Epithelial cell of umbilical artery (primary cell): ENCODE results near the gene HOMER3. TPM values are rescaled to one million over a fixed set of nuclear protein-coding genes. Genes with fewer than 3 reads are reported as not detected.

ENCODE experiments used
- total RNA-seq: library from RNA; depleted of rRNA; stranded (reverse); fragments of >200 nt; gene quantifications from 2 replicates; pipeline ENCODE4 v1.2.3, GENCODE V29; 2014

Gene HOMER3
- total RNA-seq, result 101 and 165 TPM in 2 replicates

DNA sequence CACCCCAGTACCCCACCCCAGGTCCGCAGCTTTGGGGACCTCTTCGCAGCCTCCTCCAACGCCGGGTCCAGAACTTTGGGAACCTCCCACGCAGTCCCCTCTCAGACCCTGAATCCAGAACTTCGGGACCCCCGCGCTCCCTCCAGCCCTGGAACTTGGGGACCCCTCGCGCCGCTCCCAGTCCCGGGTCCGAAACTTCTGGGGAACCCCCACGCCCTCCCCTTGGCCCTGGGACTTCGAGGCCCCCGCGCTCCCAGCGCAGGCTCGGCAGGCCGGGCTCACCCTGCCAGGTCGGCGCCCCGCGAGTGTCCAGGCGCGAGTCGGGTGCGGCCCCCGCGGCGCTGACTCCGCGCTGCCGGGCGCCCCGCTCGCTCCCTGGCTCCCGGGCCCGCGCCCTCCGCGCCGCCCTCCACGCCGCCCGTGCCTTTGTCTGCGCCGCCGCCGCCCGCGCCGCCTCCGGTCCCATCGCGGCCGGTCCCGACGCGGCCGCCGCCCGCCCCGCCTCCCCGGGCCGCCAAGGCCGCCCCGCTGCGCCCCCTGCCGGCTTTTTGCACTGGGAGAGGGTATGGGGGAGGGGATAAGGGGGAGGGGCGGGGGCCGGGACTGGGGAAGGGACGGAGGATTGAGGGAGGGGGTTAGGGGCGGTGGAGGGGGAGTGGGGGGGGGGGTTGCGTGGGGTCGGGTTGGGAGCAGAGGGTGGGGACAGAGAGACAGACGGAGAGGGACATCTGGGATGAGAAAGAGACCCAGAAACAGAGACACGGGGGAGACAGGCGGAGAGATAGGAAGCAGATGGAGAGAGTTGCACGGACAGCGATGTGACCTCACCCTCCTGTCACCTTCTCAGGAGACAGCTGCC is at the start of gene HOMER3:
HOMER3 (minus strand) TSS at position 449 of the 859 bp plus-strand sequence. CDS start 2,235 bp downstream, outside the sequence.

GRCh38 chr19:18919086-18919899 is 21.7 kb downstream of the HOMER3 start, which contains the start of the genes COPE and DDX49:
Gene COPE, minus strand, starts transcription at chr19:18919387. Its CDS starts 39 bp downstream, at chr19:18919348.
Gene DDX49, plus strand, starts transcription at chr19:18919715. Its CDS starts 27 bp downstream, at chr19:18919742.

DNA sequence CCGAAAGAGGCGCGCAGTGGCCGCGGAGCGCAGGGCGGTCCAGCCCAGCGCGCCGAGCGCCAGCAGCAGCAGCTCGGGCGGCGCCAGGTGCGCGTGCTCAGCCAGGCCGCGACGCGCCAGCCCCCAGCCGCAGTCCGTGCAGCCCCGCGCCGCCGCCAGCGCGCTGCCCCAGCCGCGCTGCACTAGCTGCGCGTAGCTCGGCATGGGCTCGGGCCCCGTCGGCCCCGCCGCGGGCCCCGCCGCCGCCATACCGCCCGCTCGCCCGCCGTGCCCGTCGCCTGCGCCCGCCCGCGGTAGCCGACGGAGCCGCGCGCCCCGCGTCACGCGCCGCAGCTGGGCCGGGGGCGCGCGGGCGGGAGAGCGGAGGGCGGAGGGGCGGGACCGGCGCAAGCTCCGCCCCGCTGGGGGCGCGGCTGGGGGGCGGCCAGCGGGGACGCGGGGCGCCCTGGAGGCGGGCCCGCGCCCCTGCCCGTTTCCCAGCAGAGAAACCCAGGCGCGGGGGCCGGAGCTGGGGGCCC is 45.1 kb downstream of the HOMER3 start, which contains the start of gene CERS1:
CERS1 (minus strand) TSS at position 335 of the 518 bp plus-strand sequence; CDS start at position 249, 86 bp downstream.

Other genes starting within 250 kb of the HOMER3 start
- gene COMP, start 149.9 kb downstream of the HOMER3 start, total RNA-seq, result not detected in 2 replicates
- gene UPF1, start 109.3 kb downstream of the HOMER3 start, total RNA-seq, result 70.2 and 88.9 TPM in 2 replicates
- 2.0 and 5.8 TPM in 2 replicates for gene CERS1, start 45.1 kb downstream of the HOMER3 start, total RNA-seq
- gene COPE, start 21.8 kb downstream of the HOMER3 start, total RNA-seq, result 231 and 262 TPM in 2 replicates
- gene DDX49, start 21.5 kb downstream of the HOMER3 start, total RNA-seq, result 53.9 and 65.8 TPM in 2 replicates
- gene SUGP2, start 92.3 kb upstream of the HOMER3 start, total RNA-seq, result 15.3 and 28.9 TPM in 2 replicates
- gene ARMC6, start 92.4 kb upstream of the HOMER3 start, total RNA-seq, result 45.5 and 53.0 TPM in 2 replicates
- 2.3 and 2.9 TPM in 2 replicates for gene SLC25A42, start 122.8 kb upstream of the HOMER3 start, total RNA-seq
- 26.0 and 28.0 TPM in 2 replicates for gene TMEM161A, start 197.3 kb upstream of the HOMER3 start, total RNA-seq
- 0.32 TPM in 1 of 2 replicates, not detected in the other for gene MEF2B, start 229.0 kb upstream of the HOMER3 start, total RNA-seq